ENCODE data around the gene TUBB4A.

GRCh38 chr19:6459262-6460098 is 42.6 kb downstream of the TUBB4A start, which contains the start of gene SLC25A23:
- TF ChIP-seq, protein P1, sequence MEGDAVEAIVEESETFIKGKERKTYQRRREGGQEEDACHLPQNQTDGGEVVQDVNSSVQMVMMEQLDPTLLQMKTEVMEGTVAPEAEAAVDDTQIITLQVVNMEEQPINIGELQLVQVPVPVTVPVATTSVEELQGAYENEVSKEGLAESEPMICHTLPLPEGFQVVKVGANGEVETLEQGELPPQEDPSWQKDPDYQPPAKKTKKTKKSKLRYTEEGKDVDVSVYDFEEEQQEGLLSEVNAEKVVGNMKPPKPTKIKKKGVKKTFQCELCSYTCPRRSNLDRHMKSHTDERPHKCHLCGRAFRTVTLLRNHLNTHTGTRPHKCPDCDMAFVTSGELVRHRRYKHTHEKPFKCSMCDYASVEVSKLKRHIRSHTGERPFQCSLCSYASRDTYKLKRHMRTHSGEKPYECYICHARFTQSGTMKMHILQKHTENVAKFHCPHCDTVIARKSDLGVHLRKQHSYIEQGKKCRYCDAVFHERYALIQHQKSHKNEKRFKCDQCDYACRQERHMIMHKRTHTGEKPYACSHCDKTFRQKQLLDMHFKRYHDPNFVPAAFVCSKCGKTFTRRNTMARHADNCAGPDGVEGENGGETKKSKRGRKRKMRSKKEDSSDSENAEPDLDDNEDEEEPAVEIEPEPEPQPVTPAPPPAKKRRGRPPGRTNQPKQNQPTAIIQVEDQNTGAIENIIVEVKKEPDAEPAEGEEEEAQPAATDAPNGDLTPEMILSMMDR (IDR thresholded peaks at IDR 0.05) = no peak
- TF ChIP-seq EP300 (IDR thresholded peaks at IDR 0.05) (no peak), RNF2 (IDR thresholded peaks at IDR 0.05; ENCODE audit: borderline replicate concordance, low read depth) (no peak), POLR2A (IDR thresholded peaks at IDR 0.05; ENCODE audit: low read length) (no peak), PBX3 (IDR thresholded peaks at IDR 0.05) (no peak)

Measured in A549 (cell line).